H9 (cell line): ENCODE results near the gene SH3BP5L. TPM values are rescaled to one million over a fixed set of nuclear protein-coding genes. Genes with fewer than 3 reads are reported as not detected.

Experiments used
- DNase-seq: peaks from one replicate; pipeline ENCODE4 v3.0.0-alpha.2; 2017
- H2AFZ ChIP-seq: one replicate; pipeline ENCODE4 v1.6.1; 2013; ENCODE audit warnings: mild to moderate bottlenecking, low read length, control low read depth, moderate library complexity
- H2AK5ac ChIP-seq: 2 replicates; pipeline ENCODE4 v1.6.1; 2013; ENCODE audit warnings: low read length, control low read depth, mixed read lengths; ENCODE audit not compliant: insufficient read length
- H2BK120ac ChIP-seq: one replicate; pipeline ENCODE4 v1.6.1; 2013; ENCODE audit warnings: low read depth, mild to moderate bottlenecking, low read length, control low read depth, inconsistent platforms; ENCODE audit not compliant: poor library complexity, severe bottlenecking
- H2BK12ac ChIP-seq: 2 replicates; pipeline ENCODE4 v1.6.1; 2013; ENCODE audit warnings: low read length, control low read depth, mixed read lengths, low read depth; ENCODE audit not compliant: insufficient read length
- H2BK15ac ChIP-seq: 2 replicates; pipeline ENCODE4 v1.6.1; 2013; ENCODE audit warnings: low read depth, low read length, control low read depth
- H2BK20ac ChIP-seq: one replicate; pipeline ENCODE4 v1.6.1; 2013; ENCODE audit warnings: low read depth, mild to moderate bottlenecking, low read length, control low read depth, inconsistent platforms; ENCODE audit not compliant: poor library complexity, severe bottlenecking
- H2BK5ac ChIP-seq: 2 replicates; pipeline ENCODE4 v1.6.1; 2013; ENCODE audit warnings: low read length, control low read depth, mixed read lengths; ENCODE audit not compliant: insufficient read length
- H3K14ac ChIP-seq: 2 replicates; pipeline ENCODE4 v1.6.1; 2013; ENCODE audit warnings: low read length, control low read depth; ENCODE audit not compliant: insufficient read depth
- H3K18ac ChIP-seq: 2 replicates; pipeline ENCODE4 v1.6.1; 2013; ENCODE audit warnings: low read depth, mild to moderate bottlenecking, mixed read lengths, low read length, control low read depth; ENCODE audit not compliant: insufficient read length
- H3K23ac ChIP-seq: 2 replicates; pipeline ENCODE4 v1.6.1; 2013; ENCODE audit warnings: low read length, control low read depth, mixed read lengths, low read depth; ENCODE audit not compliant: insufficient read length
- H3K23me2 ChIP-seq: 2 replicates; pipeline ENCODE4 v1.6.1; 2013; ENCODE audit warnings: low read depth, mild to moderate bottlenecking, mixed read lengths, low read length, control low read depth; ENCODE audit not compliant: insufficient read length, poor library complexity, severe bottlenecking
- H3K27ac ChIP-seq: 2 replicates; pipeline ENCODE4 v1.5.1; 2013; ENCODE audit warnings: low read length, control low read depth, mixed read lengths, low read depth; ENCODE audit not compliant: insufficient read length
- H3K27me3 ChIP-seq: 2 replicates; pipeline ENCODE4 v1.6.1; 2013; ENCODE audit warnings: low read length, control low read depth, inconsistent platforms; ENCODE audit not compliant: insufficient read depth
- H3K4ac ChIP-seq: 2 replicates; pipeline ENCODE4 v1.6.1; 2013; ENCODE audit warnings: low read depth, mild to moderate bottlenecking, control low read depth, inconsistent platforms, low read length, moderate library complexity
- H3K4me1 ChIP-seq: 2 replicates; pipeline ENCODE4 v1.6.1; 2013; ENCODE audit warnings: low read length, control low read depth, inconsistent platforms; ENCODE audit not compliant: insufficient read depth
- H3K4me2 ChIP-seq: 2 replicates; pipeline ENCODE4 v1.6.1; 2013; ENCODE audit warnings: low read length, control low read depth, mixed read lengths; ENCODE audit not compliant: insufficient read length, insufficient read depth
- H3K56ac ChIP-seq: 2 replicates; pipeline ENCODE4 v1.6.1; 2013; ENCODE audit warnings: low read depth, mild to moderate bottlenecking, mixed read lengths, low read length, control low read depth; ENCODE audit not compliant: insufficient read length
- H3K79me1 ChIP-seq: 2 replicates; pipeline ENCODE4 v1.6.1; 2013; ENCODE audit warnings: low read depth, mild to moderate bottlenecking, moderate library complexity, low read length, control low read depth, inconsistent platforms; ENCODE audit not compliant: insufficient read depth, poor library complexity, severe bottlenecking
- H3K79me2 ChIP-seq: 2 replicates; pipeline ENCODE4 v1.6.1; 2013; ENCODE audit warnings: low read length, control low read depth, inconsistent platforms; ENCODE audit not compliant: insufficient read depth
- H3K9ac ChIP-seq: 2 replicates; pipeline ENCODE4 v1.6.1; 2013; ENCODE audit warnings: low read length, control low read depth, mixed read lengths; ENCODE audit not compliant: insufficient read length; ENCODE audit errors: extremely low read depth
- H3K9me3 ChIP-seq: one replicate; pipeline ENCODE4 v1.6.1; 2013; ENCODE audit warnings: low read depth, low read length, inconsistent platforms; ENCODE audit not compliant: control insufficient read depth
- H3T11ph ChIP-seq: one replicate; pipeline ENCODE4 v1.6.1; 2013; ENCODE audit warnings: mild to moderate bottlenecking, low read length, control low read depth, inconsistent platforms
- H4K20me1 ChIP-seq: one replicate; pipeline ENCODE4 v1.6.1; 2013; ENCODE audit not compliant: control insufficient read depth, insufficient read length, insufficient read depth
- H4K5ac ChIP-seq: 2 replicates; pipeline ENCODE4 v1.6.1; 2013; ENCODE audit warnings: low read depth, mild to moderate bottlenecking, mixed read lengths, low read length, control low read depth; ENCODE audit not compliant: insufficient read length
- H4K8ac ChIP-seq: replicated peaks from 2 replicates; pipeline ENCODE4 v1.6.1; 2013; ENCODE audit warnings: low read length, control low read depth, mixed read lengths, low read depth; ENCODE audit not compliant: insufficient read length
- H4K91ac ChIP-seq: 2 replicates; pipeline ENCODE4 v1.6.1; 2013; ENCODE audit warnings: low read depth, mild to moderate bottlenecking, moderate library complexity, mixed read lengths, low read length, control low read depth; ENCODE audit not compliant: insufficient read length
- H3K27ac Mint-ChIP-seq, 3 experiments: 2 replicates in 2 of 3; 3 replicates in 1 of 3; pipeline ENCODE4 v1.8.0; 2020 to 2021; ENCODE audit warnings: mixed read lengths in 3 of 3, mild to moderate bottlenecking in 1 of 3, moderate library complexity in 1 of 3
- H3K27me3 Mint-ChIP-seq: 2 replicates; pipeline ENCODE4 v1.8.0; 2021; ENCODE audit warnings: low read depth, mild to moderate bottlenecking, moderate library complexity, mixed read lengths
- H3K36me3 Mint-ChIP-seq, 3 experiments: 2 replicates in 2 of 3; 3 replicates in 1 of 3; pipeline ENCODE4 v1.8.0; 2020 to 2021; ENCODE audit warnings: low read depth in 3 of 3, mixed read lengths in 3 of 3; ENCODE audit not compliant: insufficient read depth in 1 of 3
- H3K4me1 Mint-ChIP-seq, 2 experiments: 2 replicates each; pipeline ENCODE4 v1.8.0; 2020; ENCODE audit warnings: mixed read lengths in 2 of 2
- H3K4me3 Mint-ChIP-seq, 2 experiments: 2 replicates in 1 of 2; 3 replicates in 1 of 2; pipeline ENCODE4 v1.8.0; 2020 to 2021; ENCODE audit warnings: mild to moderate bottlenecking in 2 of 2, mixed read lengths in 2 of 2, moderate library complexity in 1 of 2
- H3K9me3 Mint-ChIP-seq, 2 experiments: 2 replicates in 1 of 2; 3 replicates in 1 of 2; pipeline ENCODE4 v1.8.0; 2020; ENCODE audit warnings: mild to moderate bottlenecking in 2 of 2, mixed read lengths in 2 of 2, moderate library complexity in 1 of 2
- CTCF ChIP-seq: fragments of 200-600 bp; sonication (generic); conservative IDR thresholded peaks from 3 replicates; pipeline ENCODE4 v1.8.0; 2021; ENCODE audit warnings: antibody characterized with exemption, mild to moderate bottlenecking
- WGBS: extraction: QIAGEN DNeasy Blood & Tissue Kit; methylation state at CpG from one replicate; pipeline ENCODE4 v1.1.7; 2013; ENCODE audit warnings: missing lambda C conversion rate, low lambda C conversion rate, mixed read lengths; ENCODE audit not compliant: insufficient read length; ENCODE audit errors: extremely low coverage; 5-methylcytosine and 5-hydroxymethylcytosine counted together
- total RNA-seq: library from RNA; stranded (reverse); gene quantifications from 2 replicates; pipeline ENCODE4 v1.2.1, GENCODE V29; 2021

Gene SH3BP5L
- total RNA-seq, 1 experiment from 2014 or later: 27.6 TPM

- Histone ChIP-seq H2BK12ac (no peak overlapping the region), H3K79me2 (peaks cover 5% of the 10 kb centered on the region; the same call in 1 of the 2 replicates), H4K5ac (no peak overlapping the region), H4K91ac (no peak overlapping the region), H3K4me1 (no peaks in the 10 kb centered on the region), H3K9me3 (no peaks in the 10 kb centered on the region), H2BK120ac (no peak overlapping the region), H2BK15ac (no peak overlapping the region), H4K20me1 (no peaks in the 10 kb centered on the region), H3K23ac (no peak overlapping the region), H3T11ph (no peak overlapping the region), H2AK5ac (no peak overlapping the region), H3K4ac (no peak overlapping the region), H3K27me3 (no peaks in the 10 kb centered on the region), H2BK5ac (no peak overlapping the region), H3K23me2 (peaks cover 4% of the 10 kb centered on the region), H3K79me1 (peaks cover 11% of the 10 kb centered on the region), H2AFZ (no peak overlapping the region), H2BK20ac (no peak overlapping the region), H3K9ac (no peak overlapping the region), H3K27ac (no peak overlapping the region), H3K18ac (no peak overlapping the region), H3K14ac (no peak overlapping the region), H3K4me2 (no peak overlapping the region), H3K56ac (no peak overlapping the region), H4K8ac (no peak overlapping the region)
- no peak overlapping the region for H3K27ac Mint-ChIP-seq
- no peak for TF ChIP-seq CTCF
- peaks cover 3 to 9% of the 10 kb centered on the region in 2 experiments for H3K9me3 Mint-ChIP-seq
- no peak overlapping the region for H3K4me3 Mint-ChIP-seq
- peaks cover 6 to 10% (median 10%) of the 10 kb centered on the region in 3 experiments; a peak in 6 of 7 replicates for H3K36me3 Mint-ChIP-seq
- peaks cover 18 to 29% of the 10 kb centered on the region in 2 experiments for H3K4me1 Mint-ChIP-seq
- no CpG with 5 or more reads among the region's 3 CpGs for WGBS
- DNase-seq: no peak
- H3K27me3 Mint-ChIP-seq: peaks cover 3% of the 10 kb centered on the region
Measured at GRCh38 chr1:248828845-248829244, 3.1 kb upstream of the SH3BP5L start.
